GM12878 (cell line): ENCODE results near the gene MGAT5.

Experiments used
- EZH2 ChIP-seq: IDR thresholded peaks from 2 replicates; pipeline ENCODE4 v1.6.1; 2012; ENCODE audit warnings: low read depth, mild to moderate bottlenecking, control low read depth, inconsistent platforms, low read length, borderline replicate concordance; ENCODE audit not compliant: control insufficient read depth
- GABPA ChIP-seq: IDR thresholded peaks from 2 replicates; pipeline ENCODE4 v1.6.1; 2014; ENCODE audit warnings: antibody characterized with exemption, low read depth, mild to moderate bottlenecking, inconsistent platforms
- HDAC6 ChIP-seq: fragments of 200-600 bp; sonication (generic); IDR thresholded peaks from one replicate; pipeline ENCODE4 v1.8.0; 2017; ENCODE audit warnings: antibody characterized with exemption; ENCODE audit not compliant: unreplicated experiment
- NR2C1 ChIP-seq: fragments of 450-650 bp; IDR thresholded peaks from 2 replicates; pipeline ENCODE4 v1.6.1; 2017; ENCODE audit warnings: antibody characterized with exemption, mild to moderate bottlenecking, moderate library complexity
- POLR2A ChIP-seq: IDR thresholded peaks from 2 replicates; pipeline ENCODE4 v1.6.1; 2011; ENCODE audit warnings: low read depth, mild to moderate bottlenecking, low read length
- TCF3 ChIP-seq: IDR thresholded peaks from 2 replicates; pipeline ENCODE4 v1.6.1; 2012; ENCODE audit warnings: low read depth, mild to moderate bottlenecking, low read length, borderline replicate concordance; ENCODE audit not compliant: insufficient read depth
- ZNF274 ChIP-seq: IDR thresholded peaks from one replicate; pipeline ENCODE4 v1.8.0; 2011; ENCODE audit not compliant: insufficient read length, insufficient read depth
- TF ChIP-seq, protein P1 (sequence below), 3 experiments: IDR thresholded peaks in 2 of 3; conservative IDR thresholded peaks in 1 of 3; 2 replicates each; pipeline ENCODE4 v1.5.1; 2011; ENCODE audit warnings: low read depth in 3 of 3, low read length in 3 of 3, mild to moderate bottlenecking in 3 of 3, control low read depth in 2 of 3, moderate library complexity in 2 of 3, inconsistent platforms in 1 of 3, mixed read lengths in 1 of 3; ENCODE audit not compliant: control insufficient read depth in 2 of 3, insufficient read depth in 1 of 3; ENCODE audit errors: extremely low read depth in 1 of 3
- TF ChIP-seq, protein P2 (sequence below): IDR thresholded peaks from 2 replicates; pipeline ENCODE4 v1.6.1; 2011; ENCODE audit warnings: mild to moderate bottlenecking, low read depth, low read length, moderate library complexity; ENCODE audit not compliant: insufficient replicate concordance

DNA sequence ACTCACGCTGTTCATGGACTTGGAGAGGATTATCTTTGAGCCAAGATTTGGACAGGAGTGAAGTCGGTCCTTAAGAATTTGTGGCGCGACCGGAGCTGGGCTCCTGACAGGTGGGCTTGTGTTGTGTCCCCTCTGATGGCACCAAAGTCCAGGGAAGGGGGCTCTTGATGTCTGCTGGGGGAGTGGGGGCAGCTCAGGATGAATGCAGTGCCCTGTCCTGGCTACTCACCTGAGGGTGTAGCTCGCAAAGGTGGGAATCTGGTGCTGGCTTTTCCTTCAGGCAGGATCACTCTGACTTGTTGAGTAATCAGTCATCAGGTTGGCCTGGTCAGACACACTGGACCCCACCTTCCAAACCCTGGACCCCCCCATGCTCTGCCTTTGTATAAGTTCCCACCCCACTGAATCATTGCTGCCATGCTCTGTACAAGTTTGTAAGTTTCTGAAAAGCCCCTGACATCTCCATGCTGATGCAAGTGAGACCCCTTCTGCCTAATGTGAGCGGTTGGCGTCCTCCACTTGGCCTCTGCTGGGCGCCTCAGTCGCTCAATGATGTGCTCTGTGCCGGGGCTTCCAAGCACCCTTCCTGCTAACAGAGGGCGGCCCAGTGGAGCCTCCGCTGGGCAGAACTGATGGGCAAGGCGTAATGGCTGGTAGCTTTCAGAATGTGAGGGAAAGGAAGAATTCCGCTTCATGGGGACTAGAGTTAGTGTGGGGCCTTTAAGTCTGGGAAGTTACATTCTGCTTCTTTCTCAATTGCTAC is 196.1 kb downstream of the MGAT5 start:
- TF ChIP-seq TCF3 (no peak), GABPA (no peak), HDAC6 (no peak), POLR2A (0 out of 2 replicates have a peak, but pooled peaks have one; percentile 35), ZNF274 (no peak), EZH2 (no peak), NR2C1 (no peak)
- TF ChIP-seq, protein P1, sequence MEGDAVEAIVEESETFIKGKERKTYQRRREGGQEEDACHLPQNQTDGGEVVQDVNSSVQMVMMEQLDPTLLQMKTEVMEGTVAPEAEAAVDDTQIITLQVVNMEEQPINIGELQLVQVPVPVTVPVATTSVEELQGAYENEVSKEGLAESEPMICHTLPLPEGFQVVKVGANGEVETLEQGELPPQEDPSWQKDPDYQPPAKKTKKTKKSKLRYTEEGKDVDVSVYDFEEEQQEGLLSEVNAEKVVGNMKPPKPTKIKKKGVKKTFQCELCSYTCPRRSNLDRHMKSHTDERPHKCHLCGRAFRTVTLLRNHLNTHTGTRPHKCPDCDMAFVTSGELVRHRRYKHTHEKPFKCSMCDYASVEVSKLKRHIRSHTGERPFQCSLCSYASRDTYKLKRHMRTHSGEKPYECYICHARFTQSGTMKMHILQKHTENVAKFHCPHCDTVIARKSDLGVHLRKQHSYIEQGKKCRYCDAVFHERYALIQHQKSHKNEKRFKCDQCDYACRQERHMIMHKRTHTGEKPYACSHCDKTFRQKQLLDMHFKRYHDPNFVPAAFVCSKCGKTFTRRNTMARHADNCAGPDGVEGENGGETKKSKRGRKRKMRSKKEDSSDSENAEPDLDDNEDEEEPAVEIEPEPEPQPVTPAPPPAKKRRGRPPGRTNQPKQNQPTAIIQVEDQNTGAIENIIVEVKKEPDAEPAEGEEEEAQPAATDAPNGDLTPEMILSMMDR (IDR thresholded peaks at IDR 0.05 in 2 of 3, conservative IDR thresholded peaks at IDR 0.05 in 1 of 3; ENCODE audit: control insufficient read depth in 2 of 3, extremely low read depth in 1 of 3, insufficient read depth in 1 of 3, low read depth in 3 of 3, low read length in 3 of 3), result no peak
- TF ChIP-seq, protein P2, sequence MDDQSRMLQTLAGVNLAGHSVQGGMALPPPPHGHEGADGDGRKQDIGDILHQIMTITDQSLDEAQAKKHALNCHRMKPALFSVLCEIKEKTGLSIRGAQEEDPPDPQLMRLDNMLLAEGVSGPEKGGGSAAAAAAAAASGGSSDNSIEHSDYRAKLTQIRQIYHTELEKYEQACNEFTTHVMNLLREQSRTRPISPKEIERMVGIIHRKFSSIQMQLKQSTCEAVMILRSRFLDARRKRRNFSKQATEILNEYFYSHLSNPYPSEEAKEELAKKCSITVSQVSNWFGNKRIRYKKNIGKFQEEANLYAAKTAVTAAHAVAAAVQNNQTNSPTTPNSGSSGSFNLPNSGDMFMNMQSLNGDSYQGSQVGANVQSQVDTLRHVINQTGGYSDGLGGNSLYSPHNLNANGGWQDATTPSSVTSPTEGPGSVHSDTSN, result no peak
